ENCODE data around the gene GRIK2.

GRCh38 chr6:101811108-101811507 is 417.6 kb downstream of the GRIK2 start:
- TF ChIP-seq CTCF (IDR thresholded peaks at IDR 0.05): no peak
- no peak for TF ChIP-seq POLR2A (IDR thresholded peaks at IDR 0.05)

Data from thyroid gland (tissue), 4 donors.